ENCODE measurements around the gene TMEM259. TPM values are rescaled to one million over a fixed set of nuclear protein-coding genes. Genes with fewer than 3 reads are reported as not detected.

The TMEM259 gene
- total RNA-seq, 2 experiments from 2014 or later: 388 to 390 TPM

DNA sequence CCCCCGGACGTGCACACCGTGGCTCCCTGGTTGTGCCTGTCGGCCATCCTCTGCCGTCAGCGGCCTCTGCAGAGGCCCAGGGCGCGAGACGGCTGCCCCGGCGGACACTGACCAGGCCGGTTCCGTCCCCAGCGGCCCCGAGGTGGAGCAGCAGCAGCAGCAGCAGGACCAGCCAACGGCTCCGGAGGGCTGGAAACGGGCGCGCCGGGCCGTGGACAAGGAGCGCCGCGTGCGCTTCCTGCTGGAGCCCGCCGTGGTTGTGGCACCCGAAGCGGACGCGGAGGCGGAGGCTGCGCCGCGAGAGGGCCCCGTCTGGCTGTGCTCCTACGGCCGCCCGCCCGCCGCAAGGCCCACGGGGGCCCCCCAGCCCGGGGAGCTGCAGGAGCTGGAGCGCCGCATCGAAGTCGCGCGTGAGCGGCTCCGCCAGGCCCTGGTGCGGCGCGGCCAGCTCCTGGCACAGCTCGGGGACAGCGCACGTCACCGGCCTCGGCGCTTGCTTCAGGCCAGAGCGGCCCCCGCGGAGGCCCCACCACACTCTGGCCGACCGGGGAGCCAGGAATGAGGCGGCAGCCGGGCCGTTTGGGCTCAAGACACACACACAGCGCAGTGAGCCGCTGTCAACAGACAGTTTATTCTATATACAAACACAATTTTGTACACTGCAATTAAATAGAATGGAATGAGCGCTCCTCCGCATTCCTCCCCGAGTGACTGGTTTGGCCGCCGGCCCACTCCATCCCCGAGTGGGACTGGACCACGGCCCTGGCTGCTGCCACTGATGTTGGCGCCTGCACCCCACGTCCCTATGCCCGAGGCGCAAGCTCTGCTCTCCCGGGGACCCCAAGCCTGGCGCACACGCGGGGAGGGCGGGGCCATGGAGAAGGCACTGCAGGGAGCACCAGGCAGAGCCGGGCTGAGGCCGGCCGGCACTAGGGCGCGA, 11.6 kb downstream of the TMEM259 start:
- POLR2A ChIA-PET: no interaction called here
- TF ChIP-seq, protein P1, sequence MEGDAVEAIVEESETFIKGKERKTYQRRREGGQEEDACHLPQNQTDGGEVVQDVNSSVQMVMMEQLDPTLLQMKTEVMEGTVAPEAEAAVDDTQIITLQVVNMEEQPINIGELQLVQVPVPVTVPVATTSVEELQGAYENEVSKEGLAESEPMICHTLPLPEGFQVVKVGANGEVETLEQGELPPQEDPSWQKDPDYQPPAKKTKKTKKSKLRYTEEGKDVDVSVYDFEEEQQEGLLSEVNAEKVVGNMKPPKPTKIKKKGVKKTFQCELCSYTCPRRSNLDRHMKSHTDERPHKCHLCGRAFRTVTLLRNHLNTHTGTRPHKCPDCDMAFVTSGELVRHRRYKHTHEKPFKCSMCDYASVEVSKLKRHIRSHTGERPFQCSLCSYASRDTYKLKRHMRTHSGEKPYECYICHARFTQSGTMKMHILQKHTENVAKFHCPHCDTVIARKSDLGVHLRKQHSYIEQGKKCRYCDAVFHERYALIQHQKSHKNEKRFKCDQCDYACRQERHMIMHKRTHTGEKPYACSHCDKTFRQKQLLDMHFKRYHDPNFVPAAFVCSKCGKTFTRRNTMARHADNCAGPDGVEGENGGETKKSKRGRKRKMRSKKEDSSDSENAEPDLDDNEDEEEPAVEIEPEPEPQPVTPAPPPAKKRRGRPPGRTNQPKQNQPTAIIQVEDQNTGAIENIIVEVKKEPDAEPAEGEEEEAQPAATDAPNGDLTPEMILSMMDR (IDR thresholded peaks at IDR 0.05): no peak
- H3K27me3 ChIP-seq (ENCODE audit: control insufficient read depth in 1 of 2, insufficient read depth in 2 of 2, low read length in 2 of 2): no peaks in the 10 kb centered on the region
- H3K9me3 ChIP-seq (ENCODE audit: control insufficient read depth in 1 of 2, insufficient read depth in 1 of 2, low read length in 2 of 2): peaks cover 0 to 4% of the 10 kb centered on the region in 2 experiments
- peaks cover 2% of the 10 kb centered on the region for H3K4me1 ChIP-seq (ENCODE audit: insufficient read depth, low read length)
- ATAC-seq (ENCODE audit: poor library complexity) (no peak), DNase-seq (no peak)
- peaks cover 10% of the 10 kb centered on the region for H3K36me3 Mint-ChIP-seq (ENCODE audit: low read depth)
- CTCF ChIA-PET: no interaction called here
- no peak overlapping the region for H3K27ac Mint-ChIP-seq
- H3K27ac ChIP-seq (ENCODE audit: low read depth in 1 of 2, low read length in 2 of 2): no peak overlapping the region
- H3K4me3 Mint-ChIP-seq: no peak overlapping the region
- no peaks in the 10 kb centered on the region for H3K4me1 Mint-ChIP-seq (ENCODE audit: low read depth)
- H3K36me3 ChIP-seq (ENCODE audit: insufficient read depth, low read length): peaks cover 38% of the 10 kb centered on the region
- intact Hi-C loops (cut with DNase I, micrococcal nuclease): no loop called here
- H3K4me3 ChIP-seq (ENCODE audit: low read length): no peak overlapping the region
- no peaks in the 10 kb centered on the region for H3K9me3 Mint-ChIP-seq
- H3K27me3 Mint-ChIP-seq: no peaks in the 10 kb centered on the region

DNA sequence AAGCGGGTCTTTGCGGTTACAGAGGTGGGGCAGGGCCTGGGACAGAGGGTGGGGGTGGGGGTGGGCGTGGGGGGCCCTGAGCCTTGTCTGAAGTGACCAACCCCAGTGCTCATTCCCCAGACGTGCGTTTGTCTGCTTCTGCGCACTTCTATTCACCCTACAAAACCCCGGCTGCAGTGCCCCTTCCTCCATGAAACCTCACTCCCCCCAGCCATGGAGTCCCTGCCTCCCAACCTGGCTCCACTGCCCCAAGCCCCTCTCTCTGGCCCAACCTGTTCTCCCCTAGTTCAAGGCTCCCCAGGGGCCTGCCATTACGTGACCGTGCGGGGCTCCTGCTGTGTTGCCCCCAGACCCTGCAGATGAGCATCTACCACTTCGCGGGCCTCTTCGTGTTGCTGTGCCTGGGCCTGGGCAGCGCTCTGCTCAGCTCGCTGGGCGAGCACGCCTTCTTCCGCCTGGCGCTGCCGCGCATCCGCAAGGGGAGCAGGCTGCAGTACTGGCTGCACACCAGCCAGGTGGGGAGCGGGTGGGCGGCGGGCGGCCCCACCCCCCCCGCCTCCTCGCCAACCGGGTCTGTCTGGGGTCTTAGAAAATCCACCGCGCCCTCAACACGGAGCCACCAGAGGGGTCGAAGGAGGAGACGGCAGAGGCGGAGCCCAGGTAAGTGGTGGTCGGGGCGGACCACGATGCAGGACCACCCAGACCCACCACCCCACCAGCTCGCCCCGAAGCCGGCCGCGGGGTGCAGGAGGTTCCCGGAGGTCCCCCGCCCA, 12.5 kb downstream of the TMEM259 start:
- Mint-ChIP-seq H3K9me3 (no peaks in the 10 kb centered on the region), H3K4me3 (no peak overlapping the region), H3K27ac (no peak overlapping the region), H3K27me3 (no peaks in the 10 kb centered on the region), H3K4me1 (ENCODE audit: low read depth) (no peaks in the 10 kb centered on the region), H3K36me3 (ENCODE audit: low read depth) (peaks cover 1% of the 10 kb centered on the region)
- TF ChIP-seq, protein P1 (IDR thresholded peaks at IDR 0.05): no peak
- Histone ChIP-seq H3K27me3 (ENCODE audit: control insufficient read depth in 1 of 2, insufficient read depth in 2 of 2, low read length in 2 of 2) (no peaks in the 10 kb centered on the region), H3K4me3 (ENCODE audit: low read length) (no peak overlapping the region), H3K27ac (ENCODE audit: low read depth in 1 of 2, low read length in 2 of 2) (no peak overlapping the region), H3K4me1 (ENCODE audit: insufficient read depth, low read length) (peaks cover 2% of the 10 kb centered on the region), H3K36me3 (ENCODE audit: insufficient read depth, low read length) (peaks cover 30% of the 10 kb centered on the region), H3K9me3 (ENCODE audit: control insufficient read depth in 1 of 2, insufficient read depth in 1 of 2, low read length in 2 of 2) (peaks cover 0 to 4% of the 10 kb centered on the region in 2 experiments)
- DNase-seq (no peak), ATAC-seq (ENCODE audit: poor library complexity) (no peak)
- CTCF ChIA-PET: no interaction called here
- intact Hi-C loops (cut with DNase I, micrococcal nuclease): no loop called here
- POLR2A ChIA-PET: no interaction called here

GRCh38 chr19:1007399-1008251, 13.3 kb downstream of the TMEM259 start:
- no peak for ATAC-seq (ENCODE audit: poor library complexity)
- TF ChIP-seq, protein P1 (IDR thresholded peaks at IDR 0.05): no peak
- Histone ChIP-seq H3K9me3 (ENCODE audit: control insufficient read depth in 1 of 2, insufficient read depth in 1 of 2, low read length in 2 of 2) (peaks cover 0 to 4% of the 10 kb centered on the region in 2 experiments), H3K4me1 (ENCODE audit: insufficient read depth, low read length) (no peaks in the 10 kb centered on the region), H3K27me3 (ENCODE audit: control insufficient read depth in 1 of 2, insufficient read depth in 2 of 2, low read length in 2 of 2) (no peaks in the 10 kb centered on the region), H3K36me3 (ENCODE audit: insufficient read depth, low read length) (peaks cover 22% of the 10 kb centered on the region), H3K27ac (ENCODE audit: low read depth in 1 of 2, low read length in 2 of 2) (no peak overlapping the region), H3K4me3 (ENCODE audit: low read length) (no peak overlapping the region)
- Mint-ChIP-seq H3K27ac (no peak overlapping the region), H3K27me3 (no peaks in the 10 kb centered on the region), H3K36me3 (ENCODE audit: low read depth) (no peaks in the 10 kb centered on the region), H3K4me3 (no peak overlapping the region), H3K4me1 (ENCODE audit: low read depth) (no peaks in the 10 kb centered on the region), H3K9me3 (no peaks in the 10 kb centered on the region)
- CTCF ChIA-PET: no interaction called here
- DNase-seq: no peak
- POLR2A ChIA-PET: interaction anchor here (1.2 kb wide), 1 partner anchor 24 kb away, joined by 4 read pairs; the partner anchor contains the start of gene WDR18
- intact Hi-C loops (cut with DNase I, micrococcal nuclease): no loop called here

All from CD4-positive, alpha-beta T cell (primary cell).